Measurements from ENCODE around the gene KCNH1.

Gene KCNH1

GRCh38 chr1:210917560-210918169, 216.3 kb downstream of the KCNH1 start:
- no peak for DNase-seq (ENCODE audit: low read depth)

- no peak for DNase-seq (ENCODE audit: low read depth)
Observed at GRCh38 chr1:210916548-210916947, 217.4 kb downstream of the KCNH1 start.

GRCh38 chr1:210915890-210916507, 217.9 kb downstream of the KCNH1 start:
- DNase-seq (ENCODE audit: low read depth) = no peak

- no peak for DNase-seq (ENCODE audit: low read depth)
Observed at GRCh38 chr1:210912752-210913151, 221.2 kb downstream of the KCNH1 start.

GRCh38 chr1:210910020-210910575, 223.8 kb downstream of the KCNH1 start:
- no peak for DNase-seq (ENCODE audit: low read depth)

- no peak for DNase-seq (ENCODE audit: low read depth)
Observed at GRCh38 chr1:210908791-210909190, 225.2 kb downstream of the KCNH1 start.

GRCh38 chr1:210908257-210908656, 225.7 kb downstream of the KCNH1 start:
- DNase-seq (ENCODE audit: low read depth) = no peak

- no peak for DNase-seq (ENCODE audit: low read depth)
Observed at GRCh38 chr1:210907251-210907805, 226.6 kb downstream of the KCNH1 start.

GRCh38 chr1:210905944-210906453, 227.9 kb downstream of the KCNH1 start:
- no peak for DNase-seq (ENCODE audit: low read depth)

- DNase-seq (ENCODE audit: low read depth) = no peak
Observed at GRCh38 chr1:210905365-210905904, 228.5 kb downstream of the KCNH1 start.

GRCh38 chr1:210901981-210902770, 231.8 kb downstream of the KCNH1 start:
- DNase-seq (ENCODE audit: low read depth) = no peak

GRCh38 chr1:210900820-210901219, 233.1 kb downstream of the KCNH1 start:
- DNase-seq (ENCODE audit: low read depth) = no peak

- DNase-seq (ENCODE audit: low read depth) = no peak
Observed at GRCh38 chr1:210900079-210900478, 233.9 kb downstream of the KCNH1 start.

- no peak for DNase-seq (ENCODE audit: low read depth)
Observed at GRCh38 chr1:210899676-210900075, 234.3 kb downstream of the KCNH1 start.

- no peak for DNase-seq (ENCODE audit: low read depth)
Observed at GRCh38 chr1:210898473-210898872, 235.5 kb downstream of the KCNH1 start.

GRCh38 chr1:210883821-210884220, 250.1 kb downstream of the KCNH1 start:
- no peak for DNase-seq (ENCODE audit: low read depth)

- no peak for DNase-seq (ENCODE audit: low read depth)
Observed at GRCh38 chr1:210882414-210883221, 251.3 kb downstream of the KCNH1 start.

GRCh38 chr1:210878564-210878963, 255.4 kb downstream of the KCNH1 start:
- DNase-seq (ENCODE audit: low read depth) = no peak

GRCh38 chr1:210876275-210876674, 257.7 kb downstream of the KCNH1 start:
- DNase-seq (ENCODE audit: low read depth) = no peak

GRCh38 chr1:210866532-210866931, 267.4 kb downstream of the KCNH1 start:
- DNase-seq (ENCODE audit: low read depth) = no peak

GRCh38 chr1:210857705-210858104, 276.2 kb downstream of the KCNH1 start:
- no peak for DNase-seq (ENCODE audit: low read depth)

Measured in stimulated activated CD4-positive, alpha-beta T cell treated with anti-CD3 and anti-CD28 coated beads, Interleukin-2, amount 100 ng/mL, for 4 hours (primary cell).